Activated naive CD4-positive, alpha-beta T cell treated with anti-CD3 and anti-CD28 coated beads for 36 hours (primary cell): ENCODE measurements around the gene FAU. TPM values are rescaled to one million over a fixed set of nuclear protein-coding genes. Genes with fewer than 3 reads are reported as not detected.

Source experiments
- CTCF ChIA-PET: fragments of 350-600 bp; sonication (Branson Sonifier 250); formaldehyde crosslinking; loops from one replicate; lab custom pipeline; 2021; ENCODE audit warnings: antibody characterized with exemption; lab: Charles Lee
- DNase-seq: peaks from one replicate; pipeline ENCODE4 v3.0.0-alpha.2; 2020
- H3K27ac Mint-ChIP-seq: one replicate; pipeline ENCODE4 v1.8.0; 2021; ENCODE audit warnings: mild to moderate bottlenecking, mixed read lengths
- H3K27me3 Mint-ChIP-seq: one replicate; pipeline ENCODE4 v1.8.0; 2021; ENCODE audit warnings: low read depth, mixed read lengths
- H3K36me3 Mint-ChIP-seq: one replicate; pipeline ENCODE4 v1.8.0; 2021; ENCODE audit warnings: low read depth, mixed read lengths
- H3K4me1 Mint-ChIP-seq: one replicate; pipeline ENCODE4 v1.8.0; 2021; ENCODE audit warnings: low read depth, mixed read lengths
- H3K4me3 Mint-ChIP-seq: one replicate; pipeline ENCODE4 v1.8.0; 2021; ENCODE audit warnings: mild to moderate bottlenecking, moderate library complexity, mixed read lengths
- H3K9me3 Mint-ChIP-seq: one replicate; pipeline ENCODE4 v1.8.0; 2021; ENCODE audit warnings: mixed read lengths
- intact Hi-C: fragments of 100-400 bp; cut with micrococcal nuclease; formaldehyde crosslinking; loops from one replicate; pipeline ENCODE4 v1.15.1; 2023
- total RNA-seq, 2 experiments: library from RNA; stranded (reverse); gene quantifications; one replicate each; pipeline ENCODE4 v1.2.3, GENCODE V29; 2021

The FAU gene
- total RNA-seq, 2 experiments from 2014 or later, result 1,272 to 1,294 TPM

- Mint-ChIP-seq H3K27me3 (no peaks in the 10 kb centered on the region), H3K36me3 (peaks cover 2% of the 10 kb centered on the region), H3K4me1 (peaks cover 17% of the 10 kb centered on the region), H3K9me3 (no peaks in the 10 kb centered on the region), H3K4me3 (peak within 1 kb of the TSS; percentile 94), H3K27ac (peak within 1 kb of the TSS; percentile 95)
- CTCF ChIA-PET, result interaction anchor here (1.7 to 5.1 kb wide), 2 partner anchors 16 to 83 kb away, joined by 4 to 41 read pairs; partner anchors contain the start of gene TM7SF2
- intact Hi-C loops, result loop anchor here (1.0 to 2.0 kb wide), 6 partner anchors 12 to 69 kb away; partner anchors contain the start of genes CDCA5, FAU, MRPL49 and SNX15
- DNase-seq, result peak; percentile 90
These were observed 25.7 kb downstream of the FAU start, which contains the start of gene VPS51 for GRCh38 chr11:65095974-65096806. Gene VPS51 (plus strand): TSS chr11:65096214. CDS start chr11:65096251, 37 bp downstream.

GRCh38 chr11:65095427-65095826 lies 26.5 kb downstream of the FAU start:
- CTCF ChIA-PET, result interaction anchor here (2.5 kb wide), 1 partner anchor 16 kb away, joined by 17 read pairs; the partner anchor contains the start of gene TM7SF2
- no peak for DNase-seq
- Mint-ChIP-seq H3K9me3 (no peaks in the 10 kb centered on the region), H3K27ac (peak overlapping the region; percentile 95), H3K27me3 (no peaks in the 10 kb centered on the region), H3K36me3 (peaks cover 2% of the 10 kb centered on the region), H3K4me3 (peak overlapping the region; percentile 94), H3K4me1 (peaks cover 17% of the 10 kb centered on the region)
- intact Hi-C loops, result no loop called here

GRCh38 chr11:65090628-65091027 lies 31.3 kb downstream of the FAU start:
- no peaks in the 10 kb centered on the region for H3K9me3 Mint-ChIP-seq
- H3K36me3 Mint-ChIP-seq, result peaks cover 14% of the 10 kb centered on the region
- peaks cover 4% of the 10 kb centered on the region for H3K4me1 Mint-ChIP-seq
- H3K27me3 Mint-ChIP-seq, result no peaks in the 10 kb centered on the region
- intact Hi-C loops, result no loop called here
- H3K27ac Mint-ChIP-seq, result no peak overlapping the region
- CTCF ChIA-PET, result interaction anchor here (1.3 kb wide), 1 partner anchor 20 kb away, joined by 3 read pairs; no protein-coding TSS in a partner anchor
- no peak for DNase-seq
- H3K4me3 Mint-ChIP-seq, result no peak overlapping the region

- Mint-ChIP-seq H3K36me3 (peaks cover 15% of the 10 kb centered on the region), H3K9me3 (no peaks in the 10 kb centered on the region), H3K4me1 (peaks cover 10% of the 10 kb centered on the region), H3K27me3 (no peaks in the 10 kb centered on the region), H3K27ac (no peak overlapping the region), H3K4me3 (no peak overlapping the region)
- intact Hi-C loops, result loop anchor here (10.0 kb wide), 1 partner anchor 845 kb away; the partner anchor contains the start of genes FKBP2 and PPP1R14B
- no peak for DNase-seq
- CTCF ChIA-PET, result interaction anchor here (0.7 kb wide), 1 partner anchor 21 kb away, joined by 3 read pairs; no protein-coding TSS in a partner anchor
These were observed 32.3 kb downstream of the FAU start for GRCh38 chr11:65089621-65090020.

GRCh38 chr11:65087827-65088226 lies 34.1 kb downstream of the FAU start:
- DNase-seq, result no peak
- Mint-ChIP-seq H3K4me3 (no peak overlapping the region), H3K27ac (no peak overlapping the region), H3K27me3 (no peaks in the 10 kb centered on the region), H3K9me3 (no peaks in the 10 kb centered on the region), H3K4me1 (peaks cover 15% of the 10 kb centered on the region), H3K36me3 (peaks cover 24% of the 10 kb centered on the region)
- CTCF ChIA-PET, result no interaction called here
- intact Hi-C loops, result loop anchor here (10.0 kb wide), 1 partner anchor 843 kb away; the partner anchor contains the start of genes FKBP2 and PPP1R14B

- Mint-ChIP-seq H3K36me3 (peaks cover 30% of the 10 kb centered on the region), H3K27me3 (no peaks in the 10 kb centered on the region), H3K9me3 (no peaks in the 10 kb centered on the region), H3K4me3 (no peak overlapping the region), H3K4me1 (peaks cover 18% of the 10 kb centered on the region), H3K27ac (no peak overlapping the region)
- intact Hi-C loops, result loop anchor here (10.0 kb wide), 1 partner anchor 842 kb away; the partner anchor contains the start of genes FKBP2 and PPP1R14B
- CTCF ChIA-PET, result interaction anchor here (1.3 kb wide), 1 partner anchor 23 kb away, joined by 4 read pairs; no protein-coding TSS in a partner anchor
- DNase-seq, result no peak
These were observed 34.7 kb downstream of the FAU start for GRCh38 chr11:65087216-65087615.

- no peak overlapping the region for H3K4me3 Mint-ChIP-seq
- H3K9me3 Mint-ChIP-seq, result no peaks in the 10 kb centered on the region
- DNase-seq, result no peak
- intact Hi-C loops, result loop anchor here (10.0 kb wide), 1 partner anchor 842 kb away; the partner anchor contains the start of genes FKBP2 and PPP1R14B
- CTCF ChIA-PET, result interaction anchor here (1.3 kb wide), 1 partner anchor 24 kb away, joined by 4 read pairs; no protein-coding TSS in a partner anchor
- no peak overlapping the region for H3K27ac Mint-ChIP-seq
- H3K27me3 Mint-ChIP-seq, result no peaks in the 10 kb centered on the region
- H3K36me3 Mint-ChIP-seq, result peaks cover 34% of the 10 kb centered on the region
- peaks cover 21% of the 10 kb centered on the region for H3K4me1 Mint-ChIP-seq
These were observed 35.1 kb downstream of the FAU start for GRCh38 chr11:65086809-65087208.

GRCh38 chr11:65085446-65085845 lies 36.5 kb downstream of the FAU start:
- peaks cover 30% of the 10 kb centered on the region for H3K4me1 Mint-ChIP-seq
- no peak for DNase-seq
- peak overlapping the region; percentile 92 for H3K4me3 Mint-ChIP-seq
- H3K36me3 Mint-ChIP-seq, result peaks cover 47% of the 10 kb centered on the region
- no peaks in the 10 kb centered on the region for H3K27me3 Mint-ChIP-seq
- CTCF ChIA-PET, result no interaction called here
- H3K27ac Mint-ChIP-seq, result peak overlapping the region; percentile 97
- intact Hi-C loops, result loop anchor here (10.0 kb wide), 1 partner anchor 841 kb away; the partner anchor contains the start of genes FKBP2 and PPP1R14B
- H3K9me3 Mint-ChIP-seq, result no peaks in the 10 kb centered on the region

GRCh38 chr11:65084598-65085375 lies 37.1 kb downstream of the FAU start:
- intact Hi-C loops, result loop anchor here (1.0 to 10.0 kb wide), 8 partner anchors 12 to 840 kb away; partner anchors contain the start of genes ATG2A, FAU, FKBP2 and MRPL49
- CTCF ChIA-PET, result no interaction called here
- no peaks in the 10 kb centered on the region for H3K27me3 Mint-ChIP-seq
- H3K4me1 Mint-ChIP-seq, result peaks cover 33% of the 10 kb centered on the region
- H3K4me3 Mint-ChIP-seq, result peak overlapping the region; percentile 92
- H3K36me3 Mint-ChIP-seq, result peaks cover 51% of the 10 kb centered on the region
- no peaks in the 10 kb centered on the region for H3K9me3 Mint-ChIP-seq
- DNase-seq, result no peak
- peak overlapping the region; percentile 97 for H3K27ac Mint-ChIP-seq

- H3K4me3 Mint-ChIP-seq, result peak within 1 kb of the TSS; percentile 92
- DNase-seq, result peak; percentile 97
- H3K36me3 Mint-ChIP-seq, result peaks cover 54% of the 10 kb centered on the region
- H3K27me3 Mint-ChIP-seq, result no peaks in the 10 kb centered on the region
- H3K27ac Mint-ChIP-seq, result peak within 1 kb of the TSS; percentile 97
- H3K4me1 Mint-ChIP-seq, result peaks cover 39% of the 10 kb centered on the region
- CTCF ChIA-PET, result interaction anchor here (1.5 to 1.6 kb wide), 2 partner anchors 26 to 33 kb away, joined by 4 read pairs; partner anchors contain the start of gene ZNHIT2
- H3K9me3 Mint-ChIP-seq, result no peaks in the 10 kb centered on the region
- intact Hi-C loops, result loop anchor here (1.0 to 10.0 kb wide), 8 partner anchors 12 to 839 kb away; partner anchors contain the start of genes ATG2A, FAU, FKBP2 and MRPL49
These were observed 37.9 kb downstream of the FAU start, which contains the start of the genes CDCA5 and ZFPL1 for GRCh38 chr11:65083834-65084597. Gene CDCA5 (minus strand): TSS chr11:65084040. CDS start chr11:65083978, 62 bp downstream. Gene ZFPL1 (plus strand): TSS chr11:65084222. CDS start chr11:65084699, 477 bp downstream.
